Kidney epithelial cell (primary cell): ENCODE data around the gene RYR3. TPM values are rescaled to one million over a fixed set of nuclear protein-coding genes. Genes with fewer than 3 reads are reported as not detected.

Source experiments
- DNase-seq: peaks from one replicate; pipeline ENCODE4 v3.0.0-alpha.2; 2010; ENCODE audit warnings: low read depth
- H3K27me3 ChIP-seq: 2 replicates; pipeline ENCODE4 v1.6.0; 2011; ENCODE audit warnings: low read length; ENCODE audit not compliant: control insufficient read depth, insufficient read depth
- H3K36me3 ChIP-seq: 2 replicates; pipeline ENCODE4 v1.5.1; 2011; ENCODE audit warnings: low read length; ENCODE audit not compliant: control insufficient read depth, insufficient read depth
- H3K4me3 ChIP-seq: 2 replicates; pipeline ENCODE4 v1.5.1; 2011; ENCODE audit warnings: low read depth, mild to moderate bottlenecking, control low read depth, low read length
- total RNA-seq: library from RNA; depleted of rRNA; stranded (reverse); fragments of >200 nt; gene quantifications from 2 replicates; pipeline ENCODE4 v1.2.3, GENCODE V29; 2015
- TF ChIP-seq, protein P1 (sequence below): IDR thresholded peaks from 2 replicates; pipeline ENCODE4 v1.5.1; 2011; ENCODE audit warnings: mild to moderate bottlenecking, moderate library complexity, low read length, control low read depth, inconsistent platforms; ENCODE audit not compliant: insufficient read depth, poor library complexity, severe bottlenecking

Gene RYR3
- total RNA-seq, 1 donor from 2014 or later, result 0.50 TPM

DNA sequence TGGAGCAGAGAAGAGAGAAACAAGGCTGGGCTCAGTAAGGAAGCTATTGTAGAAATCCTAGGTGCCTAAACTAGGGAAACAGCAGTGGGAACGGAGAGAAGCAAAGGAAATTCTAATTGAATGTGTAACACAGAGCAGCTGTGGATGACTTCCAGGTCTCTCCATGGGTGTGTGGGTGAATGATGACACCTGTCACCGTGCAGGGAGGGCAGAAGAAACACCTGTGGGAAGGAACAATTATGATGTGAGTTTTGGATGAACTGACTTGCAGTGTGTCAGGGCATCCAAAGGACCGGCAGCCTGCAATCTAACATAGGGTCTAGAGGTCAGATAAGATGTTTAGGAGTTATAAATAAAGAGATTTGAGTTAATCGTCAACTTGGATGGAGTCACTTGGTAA, 144.2 kb downstream of the RYR3 start:
- no peak for DNase-seq
- Histone ChIP-seq H3K27me3 (no peaks in the 10 kb centered on the region), H3K36me3 (no peaks in the 10 kb centered on the region), H3K4me3 (no peak overlapping the region)
- TF ChIP-seq, protein P1, sequence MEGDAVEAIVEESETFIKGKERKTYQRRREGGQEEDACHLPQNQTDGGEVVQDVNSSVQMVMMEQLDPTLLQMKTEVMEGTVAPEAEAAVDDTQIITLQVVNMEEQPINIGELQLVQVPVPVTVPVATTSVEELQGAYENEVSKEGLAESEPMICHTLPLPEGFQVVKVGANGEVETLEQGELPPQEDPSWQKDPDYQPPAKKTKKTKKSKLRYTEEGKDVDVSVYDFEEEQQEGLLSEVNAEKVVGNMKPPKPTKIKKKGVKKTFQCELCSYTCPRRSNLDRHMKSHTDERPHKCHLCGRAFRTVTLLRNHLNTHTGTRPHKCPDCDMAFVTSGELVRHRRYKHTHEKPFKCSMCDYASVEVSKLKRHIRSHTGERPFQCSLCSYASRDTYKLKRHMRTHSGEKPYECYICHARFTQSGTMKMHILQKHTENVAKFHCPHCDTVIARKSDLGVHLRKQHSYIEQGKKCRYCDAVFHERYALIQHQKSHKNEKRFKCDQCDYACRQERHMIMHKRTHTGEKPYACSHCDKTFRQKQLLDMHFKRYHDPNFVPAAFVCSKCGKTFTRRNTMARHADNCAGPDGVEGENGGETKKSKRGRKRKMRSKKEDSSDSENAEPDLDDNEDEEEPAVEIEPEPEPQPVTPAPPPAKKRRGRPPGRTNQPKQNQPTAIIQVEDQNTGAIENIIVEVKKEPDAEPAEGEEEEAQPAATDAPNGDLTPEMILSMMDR, result no peak

DNA sequence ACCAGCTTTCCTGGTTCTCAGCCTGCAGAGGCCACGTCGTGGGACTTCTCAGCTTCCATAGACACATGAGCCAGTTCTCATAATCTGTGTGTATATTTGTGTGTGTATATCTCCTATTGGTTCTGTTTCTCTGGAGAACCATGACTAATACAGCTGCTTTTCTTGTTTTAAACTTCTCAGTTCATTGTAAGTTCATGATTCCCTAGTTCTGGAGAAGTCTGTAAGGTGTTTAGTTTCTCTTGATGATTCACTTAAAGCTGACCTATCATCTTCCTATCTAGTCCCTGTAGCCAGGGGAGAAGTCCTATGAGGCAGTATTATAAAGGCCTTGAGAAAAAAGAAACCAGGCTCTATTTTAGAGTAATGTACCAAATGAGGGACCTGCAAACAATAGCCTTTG, 147.7 kb downstream of the RYR3 start:
- TF ChIP-seq, protein P1, result no peak
- Histone ChIP-seq H3K27me3 (no peaks in the 10 kb centered on the region), H3K36me3 (no peaks in the 10 kb centered on the region), H3K4me3 (no peak overlapping the region)
- DNase-seq, result no peak

DNA sequence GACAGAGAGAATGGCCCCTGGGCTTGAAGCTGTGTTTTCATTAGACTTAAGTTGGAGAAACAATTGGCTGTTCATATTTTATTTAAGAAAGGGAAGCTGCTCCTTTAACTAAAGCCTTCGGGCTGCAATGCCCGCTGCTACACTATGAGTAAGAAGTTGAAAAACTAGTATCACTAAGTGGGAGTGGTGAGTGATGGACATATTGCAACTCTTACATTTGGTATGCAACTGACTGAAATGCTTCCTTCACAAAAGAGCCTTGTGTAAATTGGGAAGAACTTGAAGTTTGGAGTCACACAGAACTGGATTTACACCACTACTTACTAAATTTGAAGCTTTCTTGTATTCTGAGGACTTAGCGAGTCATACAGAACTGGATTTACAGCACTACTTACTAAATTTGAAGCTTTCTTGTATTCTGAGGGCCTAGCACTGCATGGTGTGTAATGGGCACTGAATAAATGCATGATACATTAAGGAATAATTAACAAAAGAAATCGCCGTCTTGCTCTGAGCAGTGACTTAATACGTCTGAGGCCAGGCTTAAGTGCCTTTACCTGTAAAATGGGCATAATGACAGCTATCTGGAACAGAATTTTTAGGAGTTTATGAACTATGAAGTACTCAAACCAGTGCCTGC, 149.5 kb downstream of the RYR3 start:
- no peak for DNase-seq

DNA sequence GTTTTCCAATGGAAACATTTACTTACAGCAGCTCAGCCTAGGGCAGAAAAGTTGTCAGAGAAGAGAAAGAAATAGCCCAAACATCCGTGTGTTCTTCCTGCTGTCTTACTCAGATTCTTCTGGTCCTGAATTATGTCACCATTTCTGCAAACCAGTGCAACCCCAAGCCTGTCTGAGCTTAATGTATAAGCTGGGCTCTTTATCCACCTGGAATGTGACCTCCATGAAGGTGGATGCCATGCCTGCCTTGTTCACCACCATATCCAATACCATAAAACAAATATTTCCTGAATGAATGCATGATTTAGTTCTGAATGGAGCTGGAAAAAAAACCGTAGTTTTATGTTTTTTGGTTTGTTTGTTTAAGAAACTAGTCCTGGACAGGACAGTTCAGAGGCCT, 150.9 kb downstream of the RYR3 start:
- TF ChIP-seq, protein P1, result no peak
- peak; percentile 35 for DNase-seq
- no peak overlapping the region for H3K4me3 ChIP-seq
- H3K36me3 ChIP-seq, result no peaks in the 10 kb centered on the region
- H3K27me3 ChIP-seq, result no peaks in the 10 kb centered on the region

More for the DNA sequence above, 149.5 kb downstream of the RYR3 start:
- Histone ChIP-seq H3K36me3 (no peaks in the 10 kb centered on the region), H3K4me3 (no peak overlapping the region), H3K27me3 (no peaks in the 10 kb centered on the region)
- TF ChIP-seq, protein P1, result no peak

DNA sequence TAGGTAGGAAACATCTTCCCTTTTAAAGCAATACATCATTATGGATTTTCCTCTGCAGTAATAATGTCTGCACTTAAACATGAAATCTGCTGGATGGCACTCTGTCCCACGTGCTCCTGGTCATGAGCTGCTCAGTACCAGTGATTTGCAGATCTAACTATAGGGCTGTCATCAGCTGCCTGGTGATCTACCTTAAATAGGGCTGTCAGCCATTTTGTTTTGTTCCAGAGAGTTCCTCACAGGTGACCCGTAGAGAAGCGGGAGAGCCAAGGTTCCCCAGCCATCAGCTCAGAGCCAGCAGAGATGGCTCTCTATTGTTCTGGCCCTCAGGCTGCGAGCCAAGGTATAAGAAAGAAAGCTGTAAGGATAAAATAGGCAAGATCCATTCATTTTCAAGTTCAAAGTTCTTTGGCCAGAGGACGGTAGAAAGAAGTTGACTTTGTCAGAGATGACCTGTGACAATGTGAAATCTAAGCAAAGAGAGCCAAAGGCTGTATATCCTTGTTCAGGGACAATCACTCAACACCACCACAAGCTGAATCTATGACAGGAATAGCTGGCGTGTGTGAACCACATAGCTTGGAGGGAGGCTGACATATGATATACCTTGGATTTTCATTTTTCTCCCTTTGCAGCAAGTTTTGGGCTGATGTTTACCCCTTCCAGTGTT, 156.5 kb downstream of the RYR3 start:
- H3K36me3 ChIP-seq, result no peaks in the 10 kb centered on the region
- peaks cover 2% of the 10 kb centered on the region for H3K27me3 ChIP-seq
- no peak for DNase-seq
- no peak overlapping the region for H3K4me3 ChIP-seq
- TF ChIP-seq, protein P1, result no peak

DNA sequence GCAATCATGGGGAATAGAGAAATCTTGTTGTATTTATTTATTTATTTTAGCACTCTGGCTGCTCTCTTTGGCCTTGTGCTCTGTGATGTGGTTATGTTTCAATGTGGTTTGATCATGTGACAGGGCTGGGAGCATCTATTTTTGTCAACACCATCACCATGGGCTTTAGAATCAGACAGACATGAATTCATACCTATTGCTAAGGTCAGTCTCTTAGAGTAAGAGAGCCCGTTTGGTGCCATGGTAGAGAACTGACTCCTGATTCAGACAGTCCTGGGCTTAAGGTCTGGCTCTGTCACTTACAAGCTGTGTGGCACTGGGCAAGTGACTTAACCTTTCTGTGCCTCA, 157.0 kb downstream of the RYR3 start:
- H3K36me3 ChIP-seq, result no peaks in the 10 kb centered on the region
- H3K4me3 ChIP-seq, result no peak overlapping the region
- no peak for DNase-seq
- TF ChIP-seq, protein P1, result no peak
- peaks cover 2% of the 10 kb centered on the region for H3K27me3 ChIP-seq
